HG02642 (cell line): ENCODE data around the gene B3GALNT1.

Experiments used
- ATAC-seq: cut with Tn5 transposase; IDR thresholded peaks from one replicate; pipeline ENCODE4 v1.9.1; 2021; ENCODE audit warnings: mild to moderate bottlenecking; ENCODE audit not compliant: unreplicated experiment, poor library complexity

B3GALNT1 gene

GRCh38 chr3:161034913-161035550 is 70.1 kb downstream of the B3GALNT1 start:
- ATAC-seq = peak; percentile 93
